Smooth muscle cell (in vitro differentiated cells): Measurements from ENCODE around the gene LRRC3B. TPM values are rescaled to one million over a fixed set of nuclear protein-coding genes. Genes with fewer than 3 reads are reported as not detected.

Experiments
- DNase-seq: peaks from one replicate; lab custom pipeline; 2025; ENCODE audit not compliant: unreplicated experiment; lab: John Stamatoyannopoulos, UW
- H2AFZ ChIP-seq: fragments of 200-600 bp; sonication (generic); 2 replicates; pipeline ENCODE4 v1.6.0; 2016; ENCODE audit warnings: antibody characterized with exemption, low read depth, mild to moderate bottlenecking
- H3F3A ChIP-seq: fragments of 200-600 bp; sonication (generic); 2 replicates; pipeline ENCODE4 v1.6.0; 2017; ENCODE audit warnings: antibody characterized with exemption, low read depth
- H3K27ac ChIP-seq: fragments of 200-600 bp; sonication (generic); 2 replicates; pipeline ENCODE4 v1.5.1; 2016; ENCODE audit warnings: low read depth, mild to moderate bottlenecking
- H3K27me3 ChIP-seq: fragments of 200-600 bp; sonication (generic); 2 replicates; pipeline ENCODE4 v1.6.1; 2016; ENCODE audit warnings: low read depth, mild to moderate bottlenecking
- H3K36me3 ChIP-seq: fragments of 200-600 bp; sonication (generic); 2 replicates; pipeline ENCODE4 v1.5.1; 2016; ENCODE audit warnings: low read depth
- H3K4me1 ChIP-seq: fragments of 200-600 bp; sonication (generic); 2 replicates; pipeline ENCODE4 v1.5.1; 2016; ENCODE audit warnings: low read depth
- H3K4me2 ChIP-seq: fragments of 200-600 bp; sonication (generic); 2 replicates; pipeline ENCODE4 v1.6.0; 2016; ENCODE audit warnings: mild to moderate bottlenecking
- H3K4me3 ChIP-seq: fragments of 200-600 bp; sonication (generic); 2 replicates; pipeline ENCODE4 v1.5.1; 2016; ENCODE audit warnings: mild to moderate bottlenecking
- H3K79me2 ChIP-seq: fragments of 200-600 bp; sonication (generic); 2 replicates; pipeline ENCODE4 v1.6.0; 2016; ENCODE audit warnings: low read depth, mild to moderate bottlenecking
- H3K9ac ChIP-seq: fragments of 200-600 bp; sonication (generic); 2 replicates; pipeline ENCODE4 v1.6.0; 2016; ENCODE audit warnings: low read depth
- H3K9me3 ChIP-seq: fragments of 200-600 bp; sonication (generic); replicated peaks from 2 replicates; pipeline ENCODE4 v1.5.1; 2016; ENCODE audit warnings: low read depth
- H4K20me1 ChIP-seq: fragments of 200-600 bp; sonication (generic); 2 replicates; pipeline ENCODE4 v1.6.0; 2016; ENCODE audit warnings: low read depth
- WGBS: methylation state at CpG from one replicate; pipeline ENCODE4 v1.1.7; 2016; ENCODE audit warnings: low lambda C conversion rate; 5-methylcytosine and 5-hydroxymethylcytosine counted together
- polyA plus RNA-seq: library from polyadenylated mRNA; unstranded; fragments of >200 nt; fragmentation: Nextera tagmentation; extraction: Ambion mirVana; gene quantifications from 2 replicates; pipeline ENCODE4 v1.2.1, GENCODE V29; 2016
- total RNA-seq: library from RNA; depleted of rRNA; stranded (reverse); fragments of >200 nt; gene quantifications from 2 replicates; pipeline ENCODE4 v1.2.3, GENCODE V29; 2014
- TF ChIP-seq, protein P1 (sequence below): fragments of 200-600 bp; sonication (generic); IDR thresholded peaks from 2 replicates; pipeline ENCODE4 v1.5.1; 2017; ENCODE audit warnings: borderline replicate concordance, mild to moderate bottlenecking, antibody characterized with exemption; ENCODE audit not compliant: insufficient read depth, poor library complexity, severe bottlenecking

LRRC3B gene
- total and polyA plus RNA-seq, 2 experiments from 2014 or later, result not detected

DNA sequence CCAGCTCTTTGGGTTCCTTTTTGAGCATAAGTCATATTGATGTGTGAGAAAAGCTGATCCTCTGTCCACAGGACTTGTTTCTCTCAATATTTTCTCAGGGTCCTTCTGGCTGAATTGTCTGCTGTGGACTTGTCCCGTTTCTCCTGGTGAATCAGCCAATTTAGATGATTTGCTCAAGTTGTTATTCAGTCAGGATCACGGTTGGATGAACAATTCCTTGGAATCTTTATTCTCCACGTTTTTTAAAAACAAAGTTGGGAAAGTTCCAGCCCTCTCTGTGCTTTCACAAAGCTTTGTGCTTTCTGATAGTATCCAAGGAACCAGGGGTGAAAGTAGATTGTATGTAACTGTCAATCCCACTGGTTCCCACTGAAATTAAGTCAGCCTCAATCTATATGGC, 61.3 kb downstream of the LRRC3B start:
- Histone ChIP-seq H3K4me2 (no peak overlapping the region), H3F3A (no peaks in the 10 kb centered on the region), H3K4me1 (no peaks in the 10 kb centered on the region), H3K36me3 (no peaks in the 10 kb centered on the region), H3K9me3 (no peaks in the 10 kb centered on the region), H2AFZ (no peak overlapping the region), H3K9ac (no peak overlapping the region), H4K20me1 (no peaks in the 10 kb centered on the region), H3K27ac (no peak overlapping the region), H3K4me3 (no peak overlapping the region), H3K79me2 (no peaks in the 10 kb centered on the region), H3K27me3 (no peaks in the 10 kb centered on the region)
- WGBS, result 76% methylated on average over 3 of the region's 3 CpGs
- TF ChIP-seq, protein P1, sequence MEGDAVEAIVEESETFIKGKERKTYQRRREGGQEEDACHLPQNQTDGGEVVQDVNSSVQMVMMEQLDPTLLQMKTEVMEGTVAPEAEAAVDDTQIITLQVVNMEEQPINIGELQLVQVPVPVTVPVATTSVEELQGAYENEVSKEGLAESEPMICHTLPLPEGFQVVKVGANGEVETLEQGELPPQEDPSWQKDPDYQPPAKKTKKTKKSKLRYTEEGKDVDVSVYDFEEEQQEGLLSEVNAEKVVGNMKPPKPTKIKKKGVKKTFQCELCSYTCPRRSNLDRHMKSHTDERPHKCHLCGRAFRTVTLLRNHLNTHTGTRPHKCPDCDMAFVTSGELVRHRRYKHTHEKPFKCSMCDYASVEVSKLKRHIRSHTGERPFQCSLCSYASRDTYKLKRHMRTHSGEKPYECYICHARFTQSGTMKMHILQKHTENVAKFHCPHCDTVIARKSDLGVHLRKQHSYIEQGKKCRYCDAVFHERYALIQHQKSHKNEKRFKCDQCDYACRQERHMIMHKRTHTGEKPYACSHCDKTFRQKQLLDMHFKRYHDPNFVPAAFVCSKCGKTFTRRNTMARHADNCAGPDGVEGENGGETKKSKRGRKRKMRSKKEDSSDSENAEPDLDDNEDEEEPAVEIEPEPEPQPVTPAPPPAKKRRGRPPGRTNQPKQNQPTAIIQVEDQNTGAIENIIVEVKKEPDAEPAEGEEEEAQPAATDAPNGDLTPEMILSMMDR, result no peak
- no peak for DNase-seq

DNA sequence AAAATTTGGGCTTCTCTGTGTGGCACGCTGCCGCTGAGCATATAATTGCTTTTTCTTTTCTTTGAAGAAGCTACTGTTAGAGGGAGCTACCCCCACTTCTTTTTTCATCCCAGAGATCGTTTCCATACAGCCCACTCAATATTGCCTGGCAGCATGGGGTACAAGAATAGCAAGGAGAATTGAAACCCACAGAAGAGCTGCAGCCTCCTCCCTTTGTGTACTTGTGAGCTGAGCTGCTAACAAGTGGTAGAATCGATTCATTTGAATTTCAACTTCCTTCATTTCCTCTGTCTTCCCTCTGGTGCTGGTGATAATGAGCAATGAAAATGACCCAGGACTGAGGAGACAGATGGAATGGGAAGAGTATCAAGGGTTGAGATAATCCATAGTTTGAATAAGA, 64.9 kb downstream of the LRRC3B start:
- no peaks in the 10 kb centered on the region for H3K79me2 ChIP-seq
- no peak for DNase-seq
- no peak overlapping the region for H2AFZ ChIP-seq
- H4K20me1 ChIP-seq, result no peaks in the 10 kb centered on the region
- no peak overlapping the region for H3K9ac ChIP-seq
- WGBS, result 94% methylated on average over 4 of the region's 4 CpGs
- no peaks in the 10 kb centered on the region for H3K4me1 ChIP-seq
- no peak overlapping the region for H3K4me3 ChIP-seq
- TF ChIP-seq, protein P1, result no peak
- H3K4me2 ChIP-seq, result no peak overlapping the region
- H3K36me3 ChIP-seq, result no peaks in the 10 kb centered on the region
- H3K27me3 ChIP-seq, result no peaks in the 10 kb centered on the region
- no peaks in the 10 kb centered on the region for H3F3A ChIP-seq
- no peak overlapping the region for H3K27ac ChIP-seq
- H3K9me3 ChIP-seq, result no peaks in the 10 kb centered on the region

DNA sequence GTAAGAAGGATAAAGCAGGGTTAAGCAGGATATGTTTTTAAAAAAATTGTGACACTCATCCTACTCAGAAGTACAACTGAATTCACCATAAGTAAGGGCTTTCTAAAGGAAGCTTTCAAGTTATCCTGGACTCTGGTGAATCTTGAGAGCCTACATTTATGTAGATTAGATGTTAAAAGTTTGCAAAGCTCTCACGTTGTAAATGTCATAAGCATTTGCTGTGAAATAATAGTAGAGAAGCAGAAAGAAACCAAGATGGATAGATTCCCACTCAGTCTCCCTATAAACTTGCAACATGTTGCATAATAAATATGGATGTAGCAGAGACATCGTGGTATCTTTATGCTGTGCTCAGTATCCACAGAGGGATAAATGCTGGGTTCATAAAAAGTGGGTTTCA, 77.0 kb downstream of the LRRC3B start:
- no peak overlapping the region for H3K9ac ChIP-seq
- H3K36me3 ChIP-seq, result no peaks in the 10 kb centered on the region
- H3K4me3 ChIP-seq, result no peak overlapping the region
- H3K4me2 ChIP-seq, result no peak overlapping the region
- H3K4me1 ChIP-seq, result no peaks in the 10 kb centered on the region
- no peaks in the 10 kb centered on the region for H3K27me3 ChIP-seq
- WGBS, result 54% methylated on average over 2 of the region's 2 CpGs
- H3K79me2 ChIP-seq, result no peaks in the 10 kb centered on the region
- no peaks in the 10 kb centered on the region for H4K20me1 ChIP-seq
- H2AFZ ChIP-seq, result no peak overlapping the region
- no peaks in the 10 kb centered on the region for H3K9me3 ChIP-seq
- no peak overlapping the region for H3K27ac ChIP-seq
- no peaks in the 10 kb centered on the region for H3F3A ChIP-seq
- DNase-seq, result no peak
- TF ChIP-seq, protein P1, result no peak

DNA sequence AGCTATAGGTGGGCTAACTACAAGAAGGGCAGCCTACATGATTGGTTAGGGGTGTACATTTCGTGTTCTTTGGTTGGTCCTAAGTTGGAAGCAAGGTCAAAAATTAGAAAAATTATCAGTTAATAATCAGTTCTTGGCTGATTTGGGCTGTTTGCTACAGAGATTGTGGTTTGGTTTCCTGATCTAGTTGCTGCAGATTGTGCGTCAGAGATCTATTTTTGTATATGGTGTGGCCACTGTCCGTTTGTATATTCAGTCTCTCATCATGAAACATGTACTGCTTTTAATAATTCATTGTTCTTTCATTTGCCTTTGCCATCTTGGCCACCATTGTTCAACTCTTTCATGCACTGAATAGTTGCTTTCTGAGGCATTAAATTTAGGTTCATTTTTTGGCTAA, 80.9 kb downstream of the LRRC3B start:
- Histone ChIP-seq H3K9ac (no peak overlapping the region), H3K27me3 (no peaks in the 10 kb centered on the region), H3K36me3 (no peaks in the 10 kb centered on the region), H3K4me2 (no peak overlapping the region), H3F3A (no peaks in the 10 kb centered on the region), H3K4me3 (no peak overlapping the region), H3K27ac (no peak overlapping the region), H3K79me2 (no peaks in the 10 kb centered on the region), H4K20me1 (no peaks in the 10 kb centered on the region), H3K9me3 (no peaks in the 10 kb centered on the region), H3K4me1 (no peaks in the 10 kb centered on the region), H2AFZ (no peak overlapping the region)
- TF ChIP-seq, protein P1, result no peak
- 77% methylated on average over 3 of the region's 3 CpGs for WGBS
- no peak for DNase-seq
